Adrenal gland (tissue), 5 donors: Measurements from ENCODE around the gene GNAI3.

Experiments
- POLR2A ChIP-seq, 2 donors: fragments of 450-650 bp; IDR thresholded peaks; one replicate each; pipeline ENCODE4 v1.6.1; 2017; ENCODE audit warnings: antibody characterized with exemption in 2 of 2, mild to moderate bottlenecking in 2 of 2, moderate library complexity in 1 of 2
- TF ChIP-seq, protein P1 (sequence below), 6 experiments: fragments of 450-650 bp in 4 of 6; fragments of 200-600 bp in 2 of 6; sonication (generic) in 1 of 6; IDR thresholded peaks; 1 replicate in 5 of 6; 2 replicates in 1 of 6; pipeline versions ENCODE4 v1.5.1 to v1.8.0; 2016 to 2021; ENCODE audit warnings: antibody characterized with exemption in 6 of 6, mild to moderate bottlenecking in 2 of 6, moderate library complexity in 1 of 6
- donor health status: DM: no; HTN: no; CAD: no.

DNA sequence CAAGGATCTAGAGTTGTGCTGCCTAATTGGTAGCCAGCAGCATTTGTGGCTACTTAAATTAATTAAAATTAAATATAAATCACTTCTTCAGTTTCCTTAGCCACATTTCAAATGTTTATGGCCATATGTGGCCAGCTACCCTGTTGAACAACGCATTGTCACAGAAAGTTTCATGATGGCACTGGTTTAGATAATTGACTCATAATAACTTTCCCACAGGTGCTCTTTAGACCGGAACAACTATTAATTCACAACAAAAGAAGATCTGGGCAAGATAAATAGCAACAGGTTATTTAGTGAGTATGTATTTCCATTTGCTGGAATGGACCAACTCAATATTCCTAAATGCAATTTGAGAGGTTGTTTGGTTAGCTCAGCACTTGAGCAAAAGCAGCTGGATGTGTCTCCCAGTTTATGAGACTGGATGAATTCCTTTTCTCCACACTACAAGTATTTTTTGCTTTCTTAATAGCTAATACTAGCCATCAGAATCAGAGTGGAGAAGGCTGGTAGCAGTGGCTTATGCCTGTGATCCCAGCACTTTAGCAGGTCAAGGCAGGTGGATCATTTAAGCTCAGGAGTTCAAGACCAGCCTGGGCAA is 35.2 kb upstream of the GNAI3 start:
- TF ChIP-seq, protein P1, sequence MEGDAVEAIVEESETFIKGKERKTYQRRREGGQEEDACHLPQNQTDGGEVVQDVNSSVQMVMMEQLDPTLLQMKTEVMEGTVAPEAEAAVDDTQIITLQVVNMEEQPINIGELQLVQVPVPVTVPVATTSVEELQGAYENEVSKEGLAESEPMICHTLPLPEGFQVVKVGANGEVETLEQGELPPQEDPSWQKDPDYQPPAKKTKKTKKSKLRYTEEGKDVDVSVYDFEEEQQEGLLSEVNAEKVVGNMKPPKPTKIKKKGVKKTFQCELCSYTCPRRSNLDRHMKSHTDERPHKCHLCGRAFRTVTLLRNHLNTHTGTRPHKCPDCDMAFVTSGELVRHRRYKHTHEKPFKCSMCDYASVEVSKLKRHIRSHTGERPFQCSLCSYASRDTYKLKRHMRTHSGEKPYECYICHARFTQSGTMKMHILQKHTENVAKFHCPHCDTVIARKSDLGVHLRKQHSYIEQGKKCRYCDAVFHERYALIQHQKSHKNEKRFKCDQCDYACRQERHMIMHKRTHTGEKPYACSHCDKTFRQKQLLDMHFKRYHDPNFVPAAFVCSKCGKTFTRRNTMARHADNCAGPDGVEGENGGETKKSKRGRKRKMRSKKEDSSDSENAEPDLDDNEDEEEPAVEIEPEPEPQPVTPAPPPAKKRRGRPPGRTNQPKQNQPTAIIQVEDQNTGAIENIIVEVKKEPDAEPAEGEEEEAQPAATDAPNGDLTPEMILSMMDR (IDR thresholded peaks at IDR 0.05), result no peak
- no peak for TF ChIP-seq POLR2A (IDR thresholded peaks at IDR 0.05)
